ENCODE measurements around the gene DNAJC30. TPM values are rescaled to one million over a fixed set of nuclear protein-coding genes. Genes with fewer than 3 reads are reported as not detected.

The DNAJC30 gene
- total RNA-seq, 1 donor from 2014 or later: 14.7 TPM

DNA sequence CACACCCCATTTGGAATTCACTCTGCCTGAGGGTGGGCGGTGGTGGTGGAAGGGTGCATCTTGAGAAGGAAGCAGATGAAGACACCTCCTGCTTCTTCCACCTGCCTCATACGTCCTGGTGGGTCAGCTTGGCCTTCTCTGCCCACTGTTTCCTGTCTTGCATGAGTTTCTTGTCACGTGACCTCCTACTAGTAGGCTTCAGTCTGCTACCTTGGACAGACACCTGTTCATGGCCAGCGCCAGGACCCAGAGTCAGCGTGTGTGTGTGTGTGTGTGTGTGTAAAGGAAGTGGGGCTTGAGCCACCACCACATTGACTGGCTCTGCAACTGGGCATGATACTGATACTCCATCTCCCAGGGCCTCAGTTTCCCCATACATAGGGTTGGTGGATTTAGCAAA is 32.7 kb downstream of the DNAJC30 start:
- no peaks in the 10 kb centered on the region for H3K9me3 Mint-ChIP-seq

DNA sequence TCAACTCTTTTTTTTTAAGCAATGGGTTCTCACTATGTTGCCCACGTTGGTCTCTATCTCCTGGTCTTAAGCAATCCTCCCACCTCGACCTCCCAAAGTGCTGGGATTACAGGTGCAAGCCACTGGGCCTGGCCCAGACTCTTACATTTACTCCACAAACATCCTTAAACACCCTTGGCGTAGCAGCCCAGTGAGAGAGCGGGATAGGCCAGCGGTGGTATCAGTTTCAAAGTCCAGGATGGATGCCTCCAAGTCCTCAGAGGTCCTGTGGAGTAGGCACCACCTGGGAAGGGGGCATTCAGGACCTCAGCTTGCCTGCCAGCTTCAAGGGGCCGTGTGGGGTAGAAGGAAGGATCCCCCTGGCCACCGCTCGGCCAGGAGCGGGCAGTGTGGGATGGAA is 33.7 kb downstream of the DNAJC30 start:
- DNase-seq (ENCODE audit: extremely low spot score, unreplicated experiment): no peak
- Mint-ChIP-seq H3K27ac (peak overlapping the region; percentile 29), H3K27me3 (peaks cover 71% of the 10 kb centered on the region), H3K36me3 (no peaks in the 10 kb centered on the region), H3K4me3 (peak overlapping the region; percentile 73), H3K4me1 (ENCODE audit: unreplicated experiment) (peaks cover 10% of the 10 kb centered on the region), H3K9me3 (no peaks in the 10 kb centered on the region)
- TF ChIP-seq, protein P1, sequence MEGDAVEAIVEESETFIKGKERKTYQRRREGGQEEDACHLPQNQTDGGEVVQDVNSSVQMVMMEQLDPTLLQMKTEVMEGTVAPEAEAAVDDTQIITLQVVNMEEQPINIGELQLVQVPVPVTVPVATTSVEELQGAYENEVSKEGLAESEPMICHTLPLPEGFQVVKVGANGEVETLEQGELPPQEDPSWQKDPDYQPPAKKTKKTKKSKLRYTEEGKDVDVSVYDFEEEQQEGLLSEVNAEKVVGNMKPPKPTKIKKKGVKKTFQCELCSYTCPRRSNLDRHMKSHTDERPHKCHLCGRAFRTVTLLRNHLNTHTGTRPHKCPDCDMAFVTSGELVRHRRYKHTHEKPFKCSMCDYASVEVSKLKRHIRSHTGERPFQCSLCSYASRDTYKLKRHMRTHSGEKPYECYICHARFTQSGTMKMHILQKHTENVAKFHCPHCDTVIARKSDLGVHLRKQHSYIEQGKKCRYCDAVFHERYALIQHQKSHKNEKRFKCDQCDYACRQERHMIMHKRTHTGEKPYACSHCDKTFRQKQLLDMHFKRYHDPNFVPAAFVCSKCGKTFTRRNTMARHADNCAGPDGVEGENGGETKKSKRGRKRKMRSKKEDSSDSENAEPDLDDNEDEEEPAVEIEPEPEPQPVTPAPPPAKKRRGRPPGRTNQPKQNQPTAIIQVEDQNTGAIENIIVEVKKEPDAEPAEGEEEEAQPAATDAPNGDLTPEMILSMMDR (conservative IDR thresholded peaks at IDR 0.05): no peak

More for the DNA sequence above, 32.7 kb downstream of the DNAJC30 start:
- peaks cover 63% of the 10 kb centered on the region for H3K27me3 Mint-ChIP-seq
- peaks cover 10% of the 10 kb centered on the region for H3K4me1 Mint-ChIP-seq (ENCODE audit: unreplicated experiment)
- TF ChIP-seq, protein P1 (conservative IDR thresholded peaks at IDR 0.05): no peak
- DNase-seq (ENCODE audit: extremely low spot score, unreplicated experiment): no peak
- H3K36me3 Mint-ChIP-seq: no peaks in the 10 kb centered on the region
- H3K4me3 Mint-ChIP-seq: no peak overlapping the region
- no peak overlapping the region for H3K27ac Mint-ChIP-seq

DNA sequence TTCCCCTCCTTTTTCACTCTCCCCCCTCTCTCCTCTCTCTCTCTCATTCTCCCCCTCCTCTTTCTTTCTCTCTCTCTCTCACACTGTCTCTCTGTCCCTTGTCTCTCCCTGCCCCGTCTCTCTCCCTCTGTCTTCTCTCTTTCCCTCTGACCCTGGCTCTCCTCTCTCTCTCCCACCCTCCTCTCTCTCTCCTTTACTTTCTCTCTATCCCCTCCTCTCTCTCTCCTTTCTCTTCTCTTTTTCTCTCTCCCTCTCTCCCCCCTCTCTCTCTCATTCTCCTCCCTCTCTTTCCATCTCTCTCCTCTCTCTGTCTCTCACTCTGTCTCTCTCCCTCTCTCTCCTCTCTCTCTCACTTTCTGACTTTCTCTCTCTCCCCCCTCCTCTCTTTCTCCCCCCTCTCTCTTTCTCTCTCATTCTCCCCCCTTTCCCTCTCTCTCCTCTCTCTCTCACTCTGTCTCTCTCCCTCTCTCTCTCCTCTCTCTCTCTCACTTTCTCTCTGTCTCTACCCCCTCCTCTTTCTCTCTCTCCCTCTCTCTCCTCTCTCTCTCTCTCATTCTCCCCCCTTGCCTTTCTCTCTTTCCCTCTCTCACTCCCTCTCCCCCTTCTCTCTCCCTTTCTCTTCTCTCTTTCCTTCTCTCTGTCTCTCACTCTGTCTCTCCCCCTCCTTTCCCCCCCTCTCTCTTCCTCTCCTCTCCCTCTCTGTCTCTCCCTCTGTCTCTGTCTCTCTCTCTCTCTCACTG is 34.5 kb downstream of the DNAJC30 start:
- Mint-ChIP-seq H3K27ac (peak overlapping the region; percentile 83), H3K4me1 (ENCODE audit: unreplicated experiment) (peaks cover 10% of the 10 kb centered on the region), H3K4me3 (peak overlapping the region; percentile 68), H3K9me3 (no peaks in the 10 kb centered on the region), H3K27me3 (peaks cover 75% of the 10 kb centered on the region), H3K36me3 (no peaks in the 10 kb centered on the region)
- TF ChIP-seq, protein P1 (conservative IDR thresholded peaks at IDR 0.05): no peak
- no peak for DNase-seq (ENCODE audit: extremely low spot score, unreplicated experiment)

DNA sequence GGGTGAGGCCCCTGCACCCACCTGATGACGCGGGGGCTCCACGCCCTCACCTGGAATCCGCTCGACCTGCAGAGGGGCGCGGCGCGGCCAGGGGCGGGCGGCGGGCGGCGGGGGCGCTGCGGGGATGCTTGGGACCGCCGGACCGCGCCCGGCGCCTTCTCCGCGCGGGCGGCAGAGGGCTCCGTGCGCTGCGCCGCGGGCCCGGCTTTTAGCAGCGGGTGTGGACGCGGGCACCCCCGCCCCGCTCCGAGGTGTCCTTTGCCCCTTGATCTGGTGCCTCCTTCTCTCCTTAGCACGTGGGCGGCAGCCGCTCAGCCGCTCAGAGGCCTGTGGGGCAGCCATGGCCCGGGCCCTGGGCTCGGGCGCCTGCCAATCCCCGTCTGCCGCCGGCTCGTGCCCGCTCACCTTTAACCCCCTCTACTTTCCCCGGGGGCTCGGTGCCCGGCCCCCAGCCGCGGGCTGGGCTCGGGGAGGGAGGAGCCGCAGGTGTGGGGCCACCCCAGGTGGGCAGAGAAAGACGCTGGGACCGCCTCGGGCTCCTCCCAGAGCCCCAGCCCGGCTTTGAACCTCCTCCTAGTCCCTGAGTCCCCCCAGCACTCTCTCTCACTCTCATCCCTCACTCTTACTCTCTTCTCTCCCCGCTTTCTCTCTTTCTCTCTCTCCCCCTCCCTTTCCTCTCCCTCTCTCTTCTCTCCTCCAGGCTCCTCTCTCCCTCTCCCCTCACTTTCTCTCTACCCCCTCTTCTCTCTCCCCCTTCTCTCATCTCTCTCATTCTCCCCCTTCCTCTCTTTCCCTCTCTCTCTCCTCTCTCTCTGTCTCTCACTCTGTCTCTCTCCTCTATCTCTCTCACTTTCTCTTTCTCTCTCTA is 35.3 kb downstream of the DNAJC30 start:
- DNase-seq (ENCODE audit: extremely low spot score, unreplicated experiment): no peak
- peak overlapping the region; percentile 83 for H3K27ac Mint-ChIP-seq
- peak overlapping the region; percentile 68 for H3K4me3 Mint-ChIP-seq
- H3K4me1 Mint-ChIP-seq (ENCODE audit: unreplicated experiment): peaks cover 10% of the 10 kb centered on the region
- peaks cover 73% of the 10 kb centered on the region for H3K27me3 Mint-ChIP-seq
- TF ChIP-seq, protein P1 (conservative IDR thresholded peaks at IDR 0.05): no peak
- H3K9me3 Mint-ChIP-seq: no peaks in the 10 kb centered on the region
- H3K36me3 Mint-ChIP-seq: no peaks in the 10 kb centered on the region

DNA sequence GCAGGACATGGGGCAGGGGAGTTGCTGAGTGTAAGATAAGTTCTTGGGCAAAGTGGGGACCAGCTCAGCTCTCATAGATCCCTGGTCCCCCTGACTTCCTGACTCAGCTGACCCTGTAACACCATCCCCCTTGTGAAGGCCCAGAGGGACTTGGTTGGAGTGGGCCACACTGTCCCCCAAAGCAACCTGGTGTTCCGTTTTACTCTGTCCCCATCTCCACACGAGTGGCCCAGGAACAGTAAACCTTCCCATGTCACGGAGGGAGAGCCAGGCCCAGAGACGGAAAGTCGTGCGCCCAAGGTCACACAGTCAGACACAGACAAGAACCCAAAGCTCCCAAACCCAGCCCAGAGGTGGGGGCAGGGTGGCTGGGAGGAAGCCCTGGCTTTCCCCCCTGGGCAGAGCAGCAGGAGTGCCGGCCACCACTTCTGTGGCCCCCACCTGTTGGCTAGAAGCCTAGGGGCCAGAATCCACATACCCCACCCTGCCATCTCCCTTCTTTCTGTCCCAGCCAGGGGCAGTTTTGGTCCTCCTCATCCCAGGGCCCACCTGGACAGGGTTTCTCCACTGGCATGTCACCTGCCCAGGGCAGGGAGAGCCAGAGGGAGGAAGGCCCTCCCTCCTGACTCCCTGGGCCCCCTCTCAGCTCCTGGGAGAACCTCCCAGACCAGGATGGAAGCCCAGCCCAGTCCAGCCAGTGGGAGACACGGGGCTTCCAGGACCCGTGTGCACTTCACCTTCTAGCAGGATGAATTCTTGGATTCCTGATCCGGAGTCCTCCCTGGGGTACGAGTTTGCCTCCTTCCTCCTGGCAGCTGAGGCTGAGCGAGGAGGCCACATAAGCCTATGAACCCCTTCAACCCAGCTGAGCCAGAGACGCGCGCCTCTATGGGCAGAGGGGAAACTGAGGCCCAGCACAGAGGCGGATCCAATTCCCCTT is 36.2 kb downstream of the DNAJC30 start:
- H3K27ac Mint-ChIP-seq: peak overlapping the region; percentile 82
- H3K4me1 Mint-ChIP-seq (ENCODE audit: unreplicated experiment): peaks cover 10% of the 10 kb centered on the region
- H3K9me3 Mint-ChIP-seq: no peaks in the 10 kb centered on the region
- no peaks in the 10 kb centered on the region for H3K36me3 Mint-ChIP-seq
- TF ChIP-seq, protein P1 (conservative IDR thresholded peaks at IDR 0.05): no peak
- DNase-seq (ENCODE audit: extremely low spot score, unreplicated experiment): no peak
- H3K27me3 Mint-ChIP-seq: peaks cover 67% of the 10 kb centered on the region
- H3K4me3 Mint-ChIP-seq: peak overlapping the region; percentile 75
